ENCODE measurements around the gene PTPRG. TPM values are rescaled to one million over a fixed set of nuclear protein-coding genes. Genes with fewer than 3 reads are reported as not detected.
A peak's percentile ranks its signal among the peaks of the same experiment; 100 is the strongest.

Gene PTPRG
- total and polyA plus RNA-seq, 2 donors (not counting 1 experiment from before 2014, with no cell fraction given): 67.0 to 97.9 TPM

DNA sequence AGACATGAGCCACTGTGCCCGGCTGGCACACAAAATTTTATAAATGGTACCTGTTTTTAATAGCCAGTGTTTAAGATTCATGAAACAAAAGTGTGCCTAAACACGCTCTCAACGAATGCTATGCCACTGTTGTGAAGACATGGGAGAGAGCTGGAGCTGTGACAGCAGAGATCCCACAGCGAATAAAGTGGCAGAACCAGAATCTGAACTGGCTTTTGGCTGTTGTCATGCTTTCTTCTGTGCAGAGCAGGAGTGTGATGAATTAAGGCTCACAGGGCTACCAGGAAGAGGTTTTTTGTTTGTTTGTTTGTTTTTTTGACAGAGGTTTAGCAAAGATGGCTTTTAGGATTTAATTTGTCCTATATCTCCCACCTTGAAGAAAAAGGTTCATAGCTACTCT lies 14.5 kb downstream of the PTPRG start:
- Histone ChIP-seq H3K4me3 (replicated peaks in 1 of 4; ENCODE audit: control extremely low read depth in 1 of 4, insufficient read depth in 1 of 4, low read depth in 3 of 4, low read length in 4 of 4) (no peak overlapping the region), H3K4me2 (ENCODE audit: extremely low read depth, insufficient read depth, low read length) (no peak overlapping the region), H2AFZ (ENCODE audit: low read length) (no peak overlapping the region), H3K27ac (ENCODE audit: insufficient read depth, low read length) (peak overlapping the region; percentile 64), H3K9ac (ENCODE audit: insufficient read depth, low read length) (no peak overlapping the region), H3K79me2 (ENCODE audit: control insufficient read depth, insufficient read depth, low read length) (peaks cover 47% of the 10 kb centered on the region), H3K9me3 (ENCODE audit: control insufficient read depth, insufficient read depth, low read depth, low read length) (no peaks in the 10 kb centered on the region), H3K27me3 (ENCODE audit: control insufficient read depth, insufficient read depth, low read length) (no peaks in the 10 kb centered on the region), H3K36me3 (ENCODE audit: control insufficient read depth, insufficient read depth, low read length) (no peaks in the 10 kb centered on the region), H4K20me1 (ENCODE audit: control insufficient read depth, extremely low read depth, insufficient read depth, low read length) (no peaks in the 10 kb centered on the region), H3K4me1 (ENCODE audit: control insufficient read depth, extremely low read depth, insufficient read depth, low read length) (peaks cover 9% of the 10 kb centered on the region)
- TF ChIP-seq, protein P1, sequence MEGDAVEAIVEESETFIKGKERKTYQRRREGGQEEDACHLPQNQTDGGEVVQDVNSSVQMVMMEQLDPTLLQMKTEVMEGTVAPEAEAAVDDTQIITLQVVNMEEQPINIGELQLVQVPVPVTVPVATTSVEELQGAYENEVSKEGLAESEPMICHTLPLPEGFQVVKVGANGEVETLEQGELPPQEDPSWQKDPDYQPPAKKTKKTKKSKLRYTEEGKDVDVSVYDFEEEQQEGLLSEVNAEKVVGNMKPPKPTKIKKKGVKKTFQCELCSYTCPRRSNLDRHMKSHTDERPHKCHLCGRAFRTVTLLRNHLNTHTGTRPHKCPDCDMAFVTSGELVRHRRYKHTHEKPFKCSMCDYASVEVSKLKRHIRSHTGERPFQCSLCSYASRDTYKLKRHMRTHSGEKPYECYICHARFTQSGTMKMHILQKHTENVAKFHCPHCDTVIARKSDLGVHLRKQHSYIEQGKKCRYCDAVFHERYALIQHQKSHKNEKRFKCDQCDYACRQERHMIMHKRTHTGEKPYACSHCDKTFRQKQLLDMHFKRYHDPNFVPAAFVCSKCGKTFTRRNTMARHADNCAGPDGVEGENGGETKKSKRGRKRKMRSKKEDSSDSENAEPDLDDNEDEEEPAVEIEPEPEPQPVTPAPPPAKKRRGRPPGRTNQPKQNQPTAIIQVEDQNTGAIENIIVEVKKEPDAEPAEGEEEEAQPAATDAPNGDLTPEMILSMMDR (conservative IDR thresholded peaks at IDR 0.05 in 1 of 2, IDR thresholded peaks at IDR 0.05 in 1 of 2; ENCODE audit: low read depth in 1 of 2, low read length in 2 of 2): no peak
- TF ChIP-seq EZH2 (IDR thresholded peaks at IDR 0.05; ENCODE audit: low read length, missing control alignments): no peak
- no peak for DNase-seq (ENCODE audit: low read depth in 2 of 2)

DNA sequence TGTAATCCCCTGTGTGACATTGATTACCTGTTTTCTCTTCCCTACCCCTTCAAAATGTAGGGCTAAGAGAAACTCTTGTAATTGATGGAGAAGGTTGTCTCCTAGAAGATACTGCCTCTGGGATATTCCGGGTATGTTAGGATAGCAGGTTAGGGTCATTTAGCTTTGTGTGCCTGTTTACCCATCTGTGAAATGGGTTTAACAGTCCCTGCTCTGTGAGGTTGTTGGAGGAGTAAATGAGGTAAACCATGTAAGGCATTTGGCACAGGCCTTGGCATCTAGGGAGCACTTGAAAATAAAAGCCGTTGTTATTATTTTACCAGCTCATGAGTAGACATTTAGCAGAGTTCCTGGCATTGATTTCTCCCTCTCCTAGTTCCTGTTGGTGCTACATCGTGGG lies 16.4 kb downstream of the PTPRG start:
- H3K9me3 ChIP-seq (ENCODE audit: control insufficient read depth, insufficient read depth, low read depth, low read length): no peaks in the 10 kb centered on the region
- peaks cover 9% of the 10 kb centered on the region for H3K4me1 ChIP-seq (ENCODE audit: control insufficient read depth, extremely low read depth, insufficient read depth, low read length)

GRCh38 chr3:61578667-61579367 lies 17.4 kb downstream of the PTPRG start:
- Histone ChIP-seq H3K4me1 (ENCODE audit: control insufficient read depth, extremely low read depth, insufficient read depth, low read length) (peaks cover 9% of the 10 kb centered on the region), H3K27ac (ENCODE audit: insufficient read depth, low read length) (no peak overlapping the region), H2AFZ (ENCODE audit: low read length) (no peak overlapping the region), H3K4me2 (ENCODE audit: extremely low read depth, insufficient read depth, low read length) (no peak overlapping the region), H3K9me3 (ENCODE audit: control insufficient read depth, insufficient read depth, low read depth, low read length) (no peaks in the 10 kb centered on the region), H3K9ac (ENCODE audit: insufficient read depth, low read length) (no peak overlapping the region), H3K27me3 (ENCODE audit: control insufficient read depth, insufficient read depth, low read length) (no peaks in the 10 kb centered on the region), H3K36me3 (ENCODE audit: control insufficient read depth, insufficient read depth, low read length) (no peaks in the 10 kb centered on the region), H3K79me2 (ENCODE audit: control insufficient read depth, insufficient read depth, low read length) (peaks cover 52% of the 10 kb centered on the region), H4K20me1 (ENCODE audit: control insufficient read depth, extremely low read depth, insufficient read depth, low read length) (no peaks in the 10 kb centered on the region), H3K4me3 (replicated peaks in 1 of 4; ENCODE audit: control extremely low read depth in 1 of 4, insufficient read depth in 1 of 4, low read depth in 3 of 4, low read length in 4 of 4) (no peak overlapping the region)
- DNase-seq (ENCODE audit: low read depth in 2 of 2): no peak
- TF ChIP-seq, protein P1 (conservative IDR thresholded peaks at IDR 0.05 in 1 of 2, IDR thresholded peaks at IDR 0.05 in 1 of 2; ENCODE audit: low read depth in 1 of 2, low read length in 2 of 2): no peak
- TF ChIP-seq EZH2 (IDR thresholded peaks at IDR 0.05; ENCODE audit: low read length, missing control alignments): no peak

More for the DNA sequence above, 16.4 kb downstream of the PTPRG start:
- DNase-seq (ENCODE audit: low read depth in 2 of 2): no peak
- no peak overlapping the region for H3K4me3 ChIP-seq (replicated peaks in 1 of 4; ENCODE audit: control extremely low read depth in 1 of 4, insufficient read depth in 1 of 4, low read depth in 3 of 4, low read length in 4 of 4)
- no peaks in the 10 kb centered on the region for H3K36me3 ChIP-seq (ENCODE audit: control insufficient read depth, insufficient read depth, low read length)
- H3K79me2 ChIP-seq (ENCODE audit: control insufficient read depth, insufficient read depth, low read length): peaks cover 51% of the 10 kb centered on the region
- no peak overlapping the region for H2AFZ ChIP-seq (ENCODE audit: low read length)
- no peaks in the 10 kb centered on the region for H3K27me3 ChIP-seq (ENCODE audit: control insufficient read depth, insufficient read depth, low read length)
- TF ChIP-seq EZH2 (IDR thresholded peaks at IDR 0.05; ENCODE audit: low read length, missing control alignments): no peak
- TF ChIP-seq, protein P1 (conservative IDR thresholded peaks at IDR 0.05 in 1 of 2, IDR thresholded peaks at IDR 0.05 in 1 of 2; ENCODE audit: low read depth in 1 of 2, low read length in 2 of 2): no peak
- no peak overlapping the region for H3K9ac ChIP-seq (ENCODE audit: insufficient read depth, low read length)
- H3K27ac ChIP-seq (ENCODE audit: insufficient read depth, low read length): no peak overlapping the region
- H4K20me1 ChIP-seq (ENCODE audit: control insufficient read depth, extremely low read depth, insufficient read depth, low read length): no peaks in the 10 kb centered on the region
- no peak overlapping the region for H3K4me2 ChIP-seq (ENCODE audit: extremely low read depth, insufficient read depth, low read length)
